K562 (cell line): ENCODE data around the gene CYP11A1. TPM values are rescaled to one million over a fixed set of nuclear protein-coding genes. Genes with fewer than 3 reads are reported as not detected.

Experiments
- CREB1 ChIP-seq, 2 experiments: sonication (generic) in 1 of 2; formaldehyde crosslinking in 1 of 2; IDR thresholded peaks; 2 replicates each; pipeline versions ENCODE4 v1.6.1 to v1.8.0; 2012 to 2022; ENCODE audit warnings: inconsistent platforms in 1 of 2, mild to moderate bottlenecking in 1 of 2, missing genetic modification reagents in 1 of 2, moderate library complexity in 1 of 2
- CTBP1 ChIP-seq: fragments of 450-650 bp; IDR thresholded peaks from 2 replicates; pipeline ENCODE4 v1.6.1; 2016; ENCODE audit warnings: borderline replicate concordance
- MCM7 ChIP-seq, 2 experiments: fragments of 450-650 bp; IDR thresholded peaks; 2 replicates each; pipeline ENCODE4 v1.6.1; 2016 to 2018
- MTF1 ChIP-seq: fragments of 250-450 bp; sonication (Bioruptor Pico); IDR thresholded peaks from 2 replicates; pipeline ENCODE4 v1.9.0; 2021; ENCODE audit warnings: moderate library complexity, mild to moderate bottlenecking, inconsistent platforms, borderline replicate concordance
- NEUROD1 ChIP-seq: fragments of 150-350 bp; IDR thresholded peaks from 2 replicates; pipeline ENCODE4 v1.6.1; 2014; ENCODE audit warnings: borderline replicate concordance, low read length, low read depth; ENCODE audit not compliant: partially characterized antibody
- RBM17 ChIP-seq: fragments of 200-400 bp; formaldehyde crosslinking; IDR thresholded peaks from 2 replicates; pipeline ENCODE4 v1.6.1; 2017; ENCODE audit warnings: low read depth, mild to moderate bottlenecking, low read length, borderline replicate concordance
- STAG1 ChIP-seq: sonication (generic); formaldehyde crosslinking; IDR thresholded peaks from 2 replicates; pipeline ENCODE4 v1.5.0; 2020; ENCODE audit warnings: missing genetic modification reagents, borderline replicate concordance
- STAT5B ChIP-seq: fragments of 250-450 bp; sonication (Bioruptor Pico); IDR thresholded peaks from 2 replicates; pipeline ENCODE4 v1.8.0; 2021; ENCODE audit warnings: mild to moderate bottlenecking, inconsistent platforms
- ZNF780A ChIP-seq: fragments of 250-450 bp; sonication (Bioruptor Pico); IDR thresholded peaks from 2 replicates; pipeline ENCODE4 v1.5.0; 2021; ENCODE audit warnings: mild to moderate bottlenecking
- polyA plus RNA-seq, 8 experiments: library from polyadenylated mRNA; depleted of rRNA in 4 of 8; stranded (reverse) in 5 of 8; unstranded in 3 of 8; fragments of >200 nt; fragmentation: Nextera tagmentation in 2 of 8; fragmentation: Illumina TruSeq in 1 of 8; extraction: Ambion mirVana in 2 of 8; extraction: Trizol in 1 of 8; gene quantifications; 2 replicates each; pipeline versions ENCODE4 v1.2.1 to v1.2.3, GENCODE V29; 2011 to 2014; ENCODE audit warnings: inconsistent platforms in 1 of 8, missing spikeins in 1 of 8
- total RNA-seq, 7 experiments: library from RNA; depleted of rRNA in 6 of 7; stranded (reverse); fragments of >200 nt in 6 of 7; fragmentation: Illumina TruSeq in 2 of 7; extraction: Trizol in 2 of 7; gene quantifications; 2 replicates each; pipeline versions ENCODE4 v1.2.1 to v1.2.3, GENCODE V29; 2011 to 2021; ENCODE audit warnings: low replicate concordance in 1 of 7
- TF ChIP-seq, protein P1 (sequence below): sonication (generic); formaldehyde crosslinking; IDR thresholded peaks from 2 replicates; pipeline ENCODE4 v1.8.0; 2022; ENCODE audit warnings: mild to moderate bottlenecking, low read depth, missing genetic modification reagents
- TF ChIP-seq, protein P2 (sequence below): sonication (generic); formaldehyde crosslinking; IDR thresholded peaks from 2 replicates; pipeline ENCODE4 v1.8.0; 2022; ENCODE audit warnings: mild to moderate bottlenecking, missing genetic modification reagents
- TF ChIP-seq, protein P3 (sequence below): fragments of 450-650 bp; IDR thresholded peaks from 2 replicates; pipeline ENCODE4 v1.6.1; 2017; ENCODE audit warnings: antibody characterized with exemption, mild to moderate bottlenecking
- TF ChIP-seq, protein P4 (sequence below): fragments of 450-650 bp; IDR thresholded peaks from one replicate; pipeline ENCODE4 v1.6.1; 2018; ENCODE audit warnings: mild to moderate bottlenecking, moderate library complexity; ENCODE audit not compliant: partially characterized antibody
- TF ChIP-seq, protein P5 (sequence below): sonication (generic); formaldehyde crosslinking; IDR thresholded peaks from 2 replicates; pipeline ENCODE4 v1.8.1; 2023; ENCODE audit warnings: mild to moderate bottlenecking, missing genetic modification reagents

Gene CYP11A1
- total and polyA plus RNA-seq, 9 of the 15 experiments (the other 6 are each of a cell fraction or from before 2014, with no cell fraction given): 0.06 to 0.24 (median 0.10) TPM; not detected in 4

DNA sequence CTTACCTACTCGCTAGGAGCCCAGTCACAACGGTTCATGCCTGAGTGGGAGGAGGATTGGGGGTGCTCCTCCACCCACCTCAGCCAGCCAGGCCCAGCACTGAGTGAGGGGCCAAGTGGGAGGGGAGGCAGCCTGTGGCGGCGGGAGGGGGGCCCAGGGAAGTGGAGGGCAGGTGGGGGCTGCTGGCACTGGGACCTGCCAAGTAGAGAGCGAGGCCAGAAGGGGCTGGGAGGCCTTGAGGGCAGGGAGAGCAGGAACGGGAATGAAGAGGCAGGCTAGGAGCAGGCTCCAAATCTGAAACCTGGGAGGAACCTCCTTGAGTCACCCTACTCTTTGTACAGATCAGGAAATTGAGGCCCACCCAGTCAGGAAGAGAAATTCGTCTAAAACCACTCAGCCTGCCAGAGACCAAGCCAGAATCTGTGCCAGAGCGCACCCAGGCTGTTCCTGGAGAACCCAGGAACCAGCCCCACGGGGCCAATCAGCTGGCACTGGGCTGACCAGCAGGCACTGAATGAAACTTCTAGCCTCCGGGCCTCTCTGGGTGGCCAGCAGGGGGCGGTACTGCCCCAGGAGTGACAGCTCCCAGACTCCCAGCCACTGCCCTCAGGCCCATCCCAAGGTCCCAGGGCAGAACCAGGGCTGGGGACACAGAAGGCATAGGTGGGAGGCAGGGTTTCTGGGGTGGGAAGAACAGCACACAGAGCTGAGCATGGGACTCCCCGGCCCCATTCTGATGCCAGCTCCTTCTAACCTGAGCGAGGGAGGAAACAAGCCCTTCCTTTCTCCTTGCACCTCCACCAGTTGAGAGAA is 14.8 kb upstream of the CYP11A1 start (continued):
- TF ChIP-seq, protein P1, sequence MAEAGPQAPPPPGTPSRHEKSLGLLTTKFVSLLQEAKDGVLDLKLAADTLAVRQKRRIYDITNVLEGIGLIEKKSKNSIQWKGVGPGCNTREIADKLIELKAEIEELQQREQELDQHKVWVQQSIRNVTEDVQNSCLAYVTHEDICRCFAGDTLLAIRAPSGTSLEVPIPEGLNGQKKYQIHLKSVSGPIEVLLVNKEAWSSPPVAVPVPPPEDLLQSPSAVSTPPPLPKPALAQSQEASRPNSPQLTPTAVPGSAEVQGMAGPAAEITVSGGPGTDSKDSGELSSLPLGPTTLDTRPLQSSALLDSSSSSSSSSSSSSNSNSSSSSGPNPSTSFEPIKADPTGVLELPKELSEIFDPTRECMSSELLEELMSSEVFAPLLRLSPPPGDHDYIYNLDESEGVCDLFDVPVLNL: no peak
- TF ChIP-seq CREB1 (IDR thresholded peaks at IDR 0.05): no peak
- TF ChIP-seq CREB1 (CRISPR knock-in tag; IDR thresholded peaks at IDR 0.05): 0 out of 2 replicates have a peak, but pooled peaks have one; percentile 16
- no peak for TF ChIP-seq NEUROD1
- no peak for TF ChIP-seq RBM17
- TF ChIP-seq, protein P2, sequence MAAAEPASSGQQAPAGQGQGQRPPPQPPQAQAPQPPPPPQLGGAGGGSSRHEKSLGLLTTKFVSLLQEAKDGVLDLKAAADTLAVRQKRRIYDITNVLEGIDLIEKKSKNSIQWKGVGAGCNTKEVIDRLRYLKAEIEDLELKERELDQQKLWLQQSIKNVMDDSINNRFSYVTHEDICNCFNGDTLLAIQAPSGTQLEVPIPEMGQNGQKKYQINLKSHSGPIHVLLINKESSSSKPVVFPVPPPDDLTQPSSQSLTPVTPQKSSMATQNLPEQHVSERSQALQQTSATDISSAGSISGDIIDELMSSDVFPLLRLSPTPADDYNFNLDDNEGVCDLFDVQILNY (CRISPR knock-in tag): no peak
- TF ChIP-seq, protein P3, sequence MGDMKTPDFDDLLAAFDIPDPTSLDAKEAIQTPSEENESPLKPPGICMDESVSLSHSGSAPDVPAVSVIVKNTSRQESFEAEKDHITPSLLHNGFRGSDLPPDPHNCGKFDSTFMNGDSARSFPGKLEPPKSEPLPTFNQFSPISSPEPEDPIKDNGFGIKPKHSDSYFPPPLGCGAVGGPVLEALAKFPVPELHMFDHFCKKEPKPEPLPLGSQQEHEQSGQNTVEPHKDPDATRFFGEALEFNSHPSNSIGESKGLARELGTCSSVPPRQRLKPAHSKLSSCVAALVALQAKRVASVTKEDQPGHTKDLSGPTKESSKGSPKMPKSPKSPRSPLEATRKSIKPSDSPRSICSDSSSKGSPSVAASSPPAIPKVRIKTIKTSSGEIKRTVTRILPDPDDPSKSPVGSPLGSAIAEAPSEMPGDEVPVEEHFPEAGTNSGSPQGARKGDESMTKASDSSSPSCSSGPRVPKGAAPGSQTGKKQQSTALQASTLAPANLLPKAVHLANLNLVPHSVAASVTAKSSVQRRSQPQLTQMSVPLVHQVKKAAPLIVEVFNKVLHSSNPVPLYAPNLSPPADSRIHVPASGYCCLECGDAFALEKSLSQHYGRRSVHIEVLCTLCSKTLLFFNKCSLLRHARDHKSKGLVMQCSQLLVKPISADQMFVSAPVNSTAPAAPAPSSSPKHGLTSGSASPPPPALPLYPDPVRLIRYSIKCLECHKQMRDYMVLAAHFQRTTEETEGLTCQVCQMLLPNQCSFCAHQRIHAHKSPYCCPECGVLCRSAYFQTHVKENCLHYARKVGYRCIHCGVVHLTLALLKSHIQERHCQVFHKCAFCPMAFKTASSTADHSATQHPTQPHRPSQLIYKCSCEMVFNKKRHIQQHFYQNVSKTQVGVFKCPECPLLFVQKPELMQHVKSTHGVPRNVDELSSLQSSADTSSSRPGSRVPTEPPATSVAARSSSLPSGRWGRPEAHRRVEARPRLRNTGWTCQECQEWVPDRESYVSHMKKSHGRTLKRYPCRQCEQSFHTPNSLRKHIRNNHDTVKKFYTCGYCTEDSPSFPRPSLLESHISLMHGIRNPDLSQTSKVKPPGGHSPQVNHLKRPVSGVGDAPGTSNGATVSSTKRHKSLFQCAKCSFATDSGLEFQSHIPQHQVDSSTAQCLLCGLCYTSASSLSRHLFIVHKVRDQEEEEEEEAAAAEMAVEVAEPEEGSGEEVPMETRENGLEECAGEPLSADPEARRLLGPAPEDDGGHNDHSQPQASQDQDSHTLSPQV: no peak
- TF ChIP-seq, protein P4, sequence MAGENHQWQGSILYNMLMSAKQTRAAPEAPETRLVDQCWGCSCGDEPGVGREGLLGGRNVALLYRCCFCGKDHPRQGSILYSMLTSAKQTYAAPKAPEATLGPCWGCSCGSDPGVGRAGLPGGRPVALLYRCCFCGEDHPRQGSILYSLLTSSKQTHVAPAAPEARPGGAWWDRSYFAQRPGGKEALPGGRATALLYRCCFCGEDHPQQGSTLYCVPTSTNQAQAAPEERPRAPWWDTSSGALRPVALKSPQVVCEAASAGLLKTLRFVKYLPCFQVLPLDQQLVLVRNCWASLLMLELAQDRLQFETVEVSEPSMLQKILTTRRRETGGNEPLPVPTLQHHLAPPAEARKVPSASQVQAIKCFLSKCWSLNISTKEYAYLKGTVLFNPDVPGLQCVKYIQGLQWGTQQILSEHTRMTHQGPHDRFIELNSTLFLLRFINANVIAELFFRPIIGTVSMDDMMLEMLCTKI: no peak
- no peak for TF ChIP-seq ZNF780A (CRISPR knock-in tag)
- TF ChIP-seq CTBP1: peak; percentile 51; the same call in 1 of the 2 replicates
- no peak for TF ChIP-seq STAT5B (CRISPR knock-in tag)
- TF ChIP-seq, protein P5, sequence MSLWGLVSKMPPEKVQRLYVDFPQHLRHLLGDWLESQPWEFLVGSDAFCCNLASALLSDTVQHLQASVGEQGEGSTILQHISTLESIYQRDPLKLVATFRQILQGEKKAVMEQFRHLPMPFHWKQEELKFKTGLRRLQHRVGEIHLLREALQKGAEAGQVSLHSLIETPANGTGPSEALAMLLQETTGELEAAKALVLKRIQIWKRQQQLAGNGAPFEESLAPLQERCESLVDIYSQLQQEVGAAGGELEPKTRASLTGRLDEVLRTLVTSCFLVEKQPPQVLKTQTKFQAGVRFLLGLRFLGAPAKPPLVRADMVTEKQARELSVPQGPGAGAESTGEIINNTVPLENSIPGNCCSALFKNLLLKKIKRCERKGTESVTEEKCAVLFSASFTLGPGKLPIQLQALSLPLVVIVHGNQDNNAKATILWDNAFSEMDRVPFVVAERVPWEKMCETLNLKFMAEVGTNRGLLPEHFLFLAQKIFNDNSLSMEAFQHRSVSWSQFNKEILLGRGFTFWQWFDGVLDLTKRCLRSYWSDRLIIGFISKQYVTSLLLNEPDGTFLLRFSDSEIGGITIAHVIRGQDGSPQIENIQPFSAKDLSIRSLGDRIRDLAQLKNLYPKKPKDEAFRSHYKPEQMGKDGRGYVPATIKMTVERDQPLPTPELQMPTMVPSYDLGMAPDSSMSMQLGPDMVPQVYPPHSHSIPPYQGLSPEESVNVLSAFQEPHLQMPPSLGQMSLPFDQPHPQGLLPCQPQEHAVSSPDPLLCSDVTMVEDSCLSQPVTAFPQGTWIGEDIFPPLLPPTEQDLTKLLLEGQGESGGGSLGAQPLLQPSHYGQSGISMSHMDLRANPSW: no peak
- no peak for TF ChIP-seq MTF1 (CRISPR knock-in tag)
- peak; percentile 94 for TF ChIP-seq STAG1 (CRISPR knock-in tag)
- TF ChIP-seq MCM7 (IDR thresholded peaks at IDR 0.05): no peak
